ENCODE measurements around the gene EFHC1.
A peak's percentile ranks its signal among the peaks of the same experiment; 100 is the strongest.
"Not testable (repeated sequence)": the region's sequence is repeated elsewhere in the genome, so short reads cannot be mapped to it uniquely, and the experiment has no call there.

Gene EFHC1

GRCh38 chr6:52400313-52401041 is 19.7 kb upstream of the EFHC1 start:
- DNase-seq: no peak

- DNase-seq: no peak
Measured at GRCh38 chr6:52403086-52403485, 17.1 kb upstream of the EFHC1 start.

GRCh38 chr6:52403627-52404026 is 16.5 kb upstream of the EFHC1 start:
- peak; percentile 94 for DNase-seq

- DNase-seq: no peak
Measured at GRCh38 chr6:52405243-52405642, 14.9 kb upstream of the EFHC1 start.

GRCh38 chr6:52407467-52407866 is 12.7 kb upstream of the EFHC1 start:
- DNase-seq: peak; percentile 81

- no peak for DNase-seq
Measured at GRCh38 chr6:52409499-52409898, 10.6 kb upstream of the EFHC1 start.

- no peak for DNase-seq
Measured at GRCh38 chr6:52410979-52411378, 9.2 kb upstream of the EFHC1 start.

GRCh38 chr6:52411911-52412310 is 8.2 kb upstream of the EFHC1 start:
- DNase-seq: no peak

- no peak for DNase-seq
Measured at GRCh38 chr6:52415333-52415732, 4.8 kb upstream of the EFHC1 start.

- DNase-seq: no peak
Measured at GRCh38 chr6:52415917-52416628, 4.1 kb upstream of the EFHC1 start.

GRCh38 chr6:52416629-52417151 is 3.5 kb upstream of the EFHC1 start:
- peak; percentile 79 for DNase-seq

GRCh38 chr6:52417675-52418111 is 2.4 kb upstream of the EFHC1 start:
- DNase-seq: peak; percentile 70

GRCh38 chr6:52418606-52419005 is 1.5 kb upstream of the EFHC1 start:
- DNase-seq: no peak

GRCh38 chr6:52420668-52421358 is 671 bp downstream of the EFHC1 start:
- DNase-seq: no peak

GRCh38 chr6:52422156-52422555 is 2.0 kb downstream of the EFHC1 start:
- DNase-seq: no peak

GRCh38 chr6:52423448-52423847 is 3.3 kb downstream of the EFHC1 start:
- DNase-seq: no peak

- DNase-seq: no peak
Measured at GRCh38 chr6:52423971-52424381, 3.8 kb downstream of the EFHC1 start.

GRCh38 chr6:52424513-52424912 is 4.4 kb downstream of the EFHC1 start:
- DNase-seq: no peak

GRCh38 chr6:52426667-52427066 is 6.5 kb downstream of the EFHC1 start:
- no peak for DNase-seq

GRCh38 chr6:52433294-52433693 is 13.2 kb downstream of the EFHC1 start:
- not testable (repeated sequence) for DNase-seq

GRCh38 chr6:52435345-52435744 is 15.2 kb downstream of the EFHC1 start:
- no peak for DNase-seq

- DNase-seq: no peak
Measured at GRCh38 chr6:52438926-52439325, 18.8 kb downstream of the EFHC1 start.

GRCh38 chr6:52454556-52454955 is 34.4 kb downstream of the EFHC1 start:
- DNase-seq: no peak

GRCh38 chr6:52457096-52457495 is 37.0 kb downstream of the EFHC1 start:
- DNase-seq: no peak
